H1 (cell line): ENCODE results near the gene NR5A2. TPM values are rescaled to one million over a fixed set of nuclear protein-coding genes. Genes with fewer than 3 reads are reported as not detected.

Experiments
- CTCF ChIA-PET: fragments of 300-600 bp; sonication (Branson Sonifier 250); formaldehyde crosslinking; loops from one replicate; lab custom pipeline; 2021; ENCODE audit not compliant: partially characterized antibody; lab: Charles Lee
- POLR2A ChIA-PET: fragments of 300-600 bp; sonication (Branson Sonifier 250); formaldehyde crosslinking; loops from one replicate; lab custom pipeline; 2021; ENCODE audit warnings: inconsistent platforms; ENCODE audit not compliant: partially characterized antibody; lab: Charles Lee
- DNase-seq, 2 experiments: peaks; one replicate each; pipeline versions ENCODE4 v3.0.0 to v3.0.0-alpha.2; 2010 to 2022; ENCODE audit warnings: low spot score in 2 of 2, low read depth in 1 of 2, mixed read lengths in 1 of 2
- FAIRE-seq: peaks from 2 replicates; lab custom pipeline; 2011; peaks lifted over from hg19 to GRCh38; lab: Jason Lieb, UNC
- H2AFZ ChIP-seq: 2 replicates; pipeline ENCODE4 v1.8.1; 2012; ENCODE audit warnings: low read length, inconsistent platforms
- H2AK5ac ChIP-seq: 2 replicates; pipeline ENCODE4 v1.6.1; 2013; ENCODE audit warnings: low read depth, low read length
- H2BK120ac ChIP-seq: replicated peaks from 2 replicates; pipeline ENCODE3; 2013; ENCODE audit warnings: low read depth, low read length, inconsistent platforms
- H2BK12ac ChIP-seq: 2 replicates; pipeline ENCODE4 v1.6.1; 2013; ENCODE audit warnings: low read depth, low read length
- H2BK15ac ChIP-seq: 2 replicates; pipeline ENCODE4 v1.6.1; 2013; ENCODE audit warnings: low read length
- H2BK20ac ChIP-seq: 2 replicates; pipeline ENCODE4 v1.6.1; 2013; ENCODE audit warnings: low read length
- H2BK5ac ChIP-seq: 2 replicates; pipeline ENCODE4 v1.6.1; 2013; ENCODE audit warnings: low read depth, low read length
- H3K14ac ChIP-seq: 2 replicates; pipeline ENCODE4 v1.6.1; 2013; ENCODE audit warnings: inconsistent platforms; ENCODE audit not compliant: insufficient read length
- H3K18ac ChIP-seq: 2 replicates; pipeline ENCODE4 v1.6.1; 2013; ENCODE audit warnings: low read length; ENCODE audit errors: extremely low read depth
- H3K23ac ChIP-seq: 2 replicates; pipeline ENCODE4 v1.6.1; 2013; ENCODE audit warnings: inconsistent platforms; ENCODE audit not compliant: insufficient read length
- H3K23me2 ChIP-seq: 2 replicates; pipeline ENCODE4 v1.6.1; 2013; ENCODE audit warnings: low read depth, low read length
- H3K27ac ChIP-seq: 2 replicates; pipeline ENCODE4 v1.6.1; 2011; ENCODE audit warnings: low read depth, low read length, inconsistent platforms
- H3K27me3 ChIP-seq, 4 experiments: replicated peaks in 1 of 4; 1 replicate in 1 of 4; 2 replicates in 3 of 4; pipeline versions ENCODE4 v1.6.1 to v1.8.1; 2011 to 2013; ENCODE audit warnings: low read length in 3 of 4, mild to moderate bottlenecking in 3 of 4, inconsistent platforms in 2 of 4, mixed read lengths in 2 of 4, moderate library complexity in 1 of 4; ENCODE audit not compliant: control insufficient read depth in 3 of 4, insufficient read depth in 3 of 4; ENCODE audit errors: extremely low read depth in 1 of 4
- H3K36me3 ChIP-seq, 4 experiments: 2 replicates each; pipeline versions ENCODE4 v1.6.1 to v1.8.1; 2011 to 2013; ENCODE audit warnings: mild to moderate bottlenecking in 4 of 4, low read length in 3 of 4, moderate library complexity in 2 of 4, control low read depth in 1 of 4, inconsistent platforms in 1 of 4; ENCODE audit not compliant: insufficient read depth in 4 of 4, control insufficient read depth in 2 of 4
- H3K4ac ChIP-seq: replicated peaks from 2 replicates; pipeline ENCODE3; 2013; ENCODE audit warnings: low read length, low read depth, mixed read lengths, inconsistent platforms; ENCODE audit not compliant: insufficient read length
- H3K4me1 ChIP-seq, 4 experiments: replicated peaks in 1 of 4; 1 replicate in 1 of 4; 2 replicates in 3 of 4; pipeline versions ENCODE4 v1.6.1 to v1.8.1; 2011 to 2013; ENCODE audit warnings: low read length in 3 of 4, inconsistent platforms in 2 of 4, mixed read lengths in 1 of 4; ENCODE audit not compliant: insufficient read depth in 4 of 4, control insufficient read depth in 3 of 4
- H3K4me2 ChIP-seq, 2 experiments: 2 replicates each; pipeline versions ENCODE4 v1.6.1 to v1.8.1; 2011 to 2013; ENCODE audit warnings: low read depth in 2 of 2, low read length in 2 of 2, control low read depth in 1 of 2, inconsistent platforms in 1 of 2, mild to moderate bottlenecking in 1 of 2; ENCODE audit not compliant: insufficient read depth in 1 of 2
- H3K4me3 ChIP-seq, 4 experiments: fragments of 200-600, 300-600 bp in 1 of 4; sonication (generic), shearing (Covaris generic), sonication (Bioruptor Twin) in 1 of 4; 2 replicates each; pipeline versions ENCODE4 v1.5.1 to v1.8.1; 2011 to 2016; ENCODE audit warnings: low read length in 4 of 4, low read depth in 3 of 4, control low read depth in 2 of 4, inconsistent platforms in 2 of 4, mild to moderate bottlenecking in 2 of 4, mixed read lengths in 1 of 4, moderate library complexity in 1 of 4; ENCODE audit not compliant: insufficient read depth in 2 of 4; ENCODE audit errors: extremely low read depth in 1 of 4
- H3K56ac ChIP-seq: replicated peaks from 2 replicates; pipeline ENCODE3; 2013; ENCODE audit warnings: low read depth, mild to moderate bottlenecking, mixed read lengths, low read length, inconsistent platforms; ENCODE audit not compliant: insufficient read length
- H3K79me1 ChIP-seq: 2 replicates; pipeline ENCODE4 v1.6.1; 2013; ENCODE audit warnings: low read depth, low read length, control low read depth
- H3K79me2 ChIP-seq, 2 experiments: 2 replicates each; pipeline versions ENCODE4 v1.6.1 to v1.8.1; 2012 to 2013; ENCODE audit warnings: low read length in 2 of 2, mild to moderate bottlenecking in 2 of 2, inconsistent platforms in 1 of 2; ENCODE audit not compliant: insufficient read depth in 2 of 2, control insufficient read depth in 1 of 2
- H3K9ac ChIP-seq, 4 experiments: replicated peaks in 1 of 4; 1 replicate in 1 of 4; 2 replicates in 3 of 4; pipeline versions ENCODE4 v1.6.1 to v1.8.1; 2011 to 2013; ENCODE audit warnings: low read depth in 3 of 4, low read length in 3 of 4, control low read depth in 2 of 4, mild to moderate bottlenecking in 2 of 4, moderate library complexity in 2 of 4, inconsistent platforms in 1 of 4; ENCODE audit errors: extremely low read depth in 1 of 4
- H3K9me3 ChIP-seq, 2 experiments: 2 replicates each; pipeline versions ENCODE4 v1.6.1 to v1.8.1; 2012 to 2013; ENCODE audit warnings: mild to moderate bottlenecking in 2 of 2, moderate library complexity in 2 of 2, control low read depth in 1 of 2, inconsistent platforms in 1 of 2, low read depth in 1 of 2, low read length in 1 of 2, mixed read lengths in 1 of 2; ENCODE audit not compliant: insufficient read depth in 2 of 2
- H4K20me1 ChIP-seq, 2 experiments: replicated peaks in 1 of 2; 2 replicates each; pipeline versions ENCODE3 to v1.8.1; 2011 to 2013; ENCODE audit warnings: inconsistent platforms in 2 of 2, low read length in 2 of 2, mild to moderate bottlenecking in 1 of 2; ENCODE audit not compliant: insufficient read depth in 2 of 2, control insufficient read depth in 1 of 2
- H4K5ac ChIP-seq: 2 replicates; pipeline ENCODE4 v1.6.1; 2013; ENCODE audit warnings: low read length, low read depth, mixed read lengths, inconsistent platforms; ENCODE audit not compliant: insufficient read length
- H4K8ac ChIP-seq: 2 replicates; pipeline ENCODE4 v1.8.0; 2013; ENCODE audit warnings: mild to moderate bottlenecking, moderate library complexity, low read length, inconsistent platforms; ENCODE audit not compliant: insufficient read depth; ENCODE audit errors: extremely low read depth
- H4K91ac ChIP-seq: replicated peaks from 2 replicates; pipeline ENCODE3; 2013; ENCODE audit warnings: low read length, mixed read lengths, inconsistent platforms; ENCODE audit not compliant: insufficient read length
- POLR2A ChIP-seq, 2 experiments: IDR thresholded peaks; 1 replicate in 1 of 2; 2 replicates in 1 of 2; pipeline ENCODE4 v1.6.1; 2011; ENCODE audit warnings: low read depth in 2 of 2, low read length in 2 of 2, mild to moderate bottlenecking in 2 of 2; ENCODE audit errors: control extremely low read depth in 1 of 2
- WGBS, 2 experiments: shearing (Covaris generic) in 1 of 2; methylation state at CpG; one replicate each; pipeline versions ENCODE4 v1.1.6 to v1.1.7; 2013 to 2015; ENCODE audit warnings: low lambda C conversion rate in 2 of 2, mixed read lengths in 2 of 2, inconsistent platforms in 1 of 2, low coverage in 1 of 2, missing lambda C conversion rate in 1 of 2; ENCODE audit not compliant: insufficient replicate concordance in 2 of 2, insufficient coverage in 1 of 2, insufficient read length in 1 of 2; ENCODE audit errors: extremely low coverage in 1 of 2, missing lambda C conversion rate in 1 of 2; 5-methylcytosine and 5-hydroxymethylcytosine counted together
- polyA plus RNA-seq, 7 experiments: library from polyadenylated mRNA; depleted of rRNA in 3 of 7; stranded (reverse) in 5 of 7; unstranded in 2 of 7; fragments of >200 nt in 5 of 7; fragments of 200-250 nt in 2 of 7; gene quantifications; 1 replicate in 5 of 7; 2 replicates in 1 of 7; 4 replicates in 1 of 7; pipeline versions ENCODE4 v1.2.1 to v1.2.3, GENCODE V29; 2011 to 2013; ENCODE audit warnings: missing spikeins in 2 of 7, mixed read lengths in 2 of 7
- total RNA-seq: library from RNA; stranded (reverse); fragmentation: NEBNext Ultra II Directional; extraction: Animal tissue kit (Norgen Biotek cat#: 25700); gene quantifications from 2 replicates; pipeline ENCODE4 v1.2.1, GENCODE V29; 2021

The NR5A2 gene
- total and polyA plus RNA-seq, 2 of the 8 experiments (the other 6 are each of a cell fraction or from before 2014, with no cell fraction given): 1.7 to 11.6 TPM

DNA sequence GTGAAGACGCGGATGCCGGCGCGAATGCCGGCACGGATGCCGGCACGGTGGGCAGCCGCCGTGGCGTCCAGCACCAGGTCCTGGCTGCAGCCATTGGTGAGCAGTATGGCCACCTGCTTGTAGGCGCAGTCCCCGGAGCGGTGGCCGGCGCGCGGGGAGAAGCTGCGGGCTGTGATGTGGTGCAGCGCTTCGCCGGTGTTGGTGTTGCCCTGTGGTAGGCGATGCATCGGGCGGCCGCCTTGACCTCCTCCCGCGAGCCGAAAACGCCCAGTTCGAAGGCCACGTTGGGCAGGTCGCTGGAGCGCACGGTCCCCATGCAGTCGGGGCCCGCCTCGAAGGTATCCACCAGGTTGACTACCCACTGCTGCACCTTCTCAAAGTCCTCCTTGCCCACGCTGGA is 120.2 kb downstream of the NR5A2 start:
- H3K4me2 ChIP-seq: no peak overlapping the region
- TF ChIP-seq POLR2A (IDR thresholded peaks at IDR 0.05; ENCODE audit: control extremely low read depth in 1 of 2, low read depth in 2 of 2, low read length in 2 of 2): no peak

More for the DNA sequence above, 120.2 kb downstream of the NR5A2 start:
- Histone ChIP-seq H3K36me3 (peaks cover 0 to 4% (median 0%) of the 10 kb centered on the region in 4 experiments; a peak in 1 of 8 replicates), H3K56ac (no peak overlapping the region), H2BK12ac (no peak overlapping the region), H4K5ac (no peak overlapping the region), H3K23ac (no peak overlapping the region), H2AFZ (no peak overlapping the region), H3K23me2 (no peaks in the 10 kb centered on the region; the same call in 1 of the 2 replicates), H3K79me1 (no peaks in the 10 kb centered on the region), H4K91ac (peak overlapping the region; percentile 57), H3K4me3 (no peak overlapping the region), H3K9ac (no peak overlapping the region), H3K4me1 (no peaks in the 10 kb centered on the region), H2BK120ac (no peak overlapping the region), H4K20me1 (no peaks in the 10 kb centered on the region), H3K27me3 (no peaks in the 10 kb centered on the region), H2BK15ac (no peak overlapping the region), H2BK5ac (no peak overlapping the region), H3K18ac (no peak overlapping the region), H3K14ac (no peak overlapping the region), H2AK5ac (no peak overlapping the region), H3K9me3 (no peaks in the 10 kb centered on the region; a peak in 1 of 4 replicates), H3K79me2 (no peaks in the 10 kb centered on the region), H2BK20ac (no peak overlapping the region), H3K27ac (no peak overlapping the region), H3K4ac (no peak overlapping the region), H4K8ac (no peak overlapping the region; the same call in 1 of the 2 replicates)
- POLR2A ChIA-PET: no interaction called here
- 95% methylated on average over 30 of the region's 40 CpGs; no CpG with 5 or more reads in 1 of the 2 experiments for WGBS, 2 experiments
- CTCF ChIA-PET: interaction anchor here (1.0 to 1.9 kb wide), 4 partner anchors 8 to 168 kb away, joined by 3 to 5 read pairs (median 4); no protein-coding TSS in a partner anchor
- DNase-seq (no peak), FAIRE-seq (no peak)
